ENCODE results near the gene GCHFR.

GRCh38 chr15:40751745-40752144 lies 12.1 kb upstream of the GCHFR start:
- TF ChIP-seq POLR2AphosphoS5 (IDR thresholded peaks at IDR 0.05; ENCODE audit: low read depth, low read length) (no peak), POLR2A (IDR thresholded peaks at IDR 0.05; ENCODE audit: low read depth, low read length) (no peak), TAF1 (IDR thresholded peaks at IDR 0.05; ENCODE audit: borderline replicate concordance, low read depth, low read length) (no peak)

All from GM12892 (cell line).